Mesodermal cell (in vitro differentiated cells): Measurements from ENCODE around the gene TRNP1.

Experiments
- H3K27ac ChIP-seq: 2 replicates; pipeline ENCODE4 v1.7.0; 2013; ENCODE audit warnings: mild to moderate bottlenecking, low read depth, low read length, moderate library complexity; ENCODE audit not compliant: severe bottlenecking
- H3K36me3 ChIP-seq: 2 replicates; pipeline ENCODE4 v1.7.1; 2013; ENCODE audit warnings: mild to moderate bottlenecking, low read length, moderate library complexity; ENCODE audit not compliant: control insufficient read depth, insufficient read depth
- H3K4me1 ChIP-seq: one replicate; pipeline ENCODE4 v1.7.1; 2013; ENCODE audit warnings: mild to moderate bottlenecking, low read length; ENCODE audit not compliant: insufficient read depth, control insufficient read depth, poor library complexity, severe bottlenecking
- H3K4me3 ChIP-seq: 2 replicates; pipeline ENCODE4 v1.7.0; 2013; ENCODE audit warnings: low read length, control low read depth, mild to moderate bottlenecking; ENCODE audit not compliant: insufficient read depth, poor library complexity, severe bottlenecking; ENCODE audit errors: extremely low read depth
- H3K9me3 ChIP-seq: 2 replicates; pipeline ENCODE4 v1.7.1; 2013; ENCODE audit warnings: mild to moderate bottlenecking, low read length, moderate library complexity; ENCODE audit not compliant: control insufficient read depth
- WGBS, 2 experiments: methylation state at CpG; one replicate each; pipeline ENCODE4 v1.1.5; 2013; ENCODE audit warnings: missing lambda C conversion rate in 2 of 2; ENCODE audit not compliant: insufficient coverage in 2 of 2; 5-methylcytosine and 5-hydroxymethylcytosine counted together

The TRNP1 gene

DNA sequence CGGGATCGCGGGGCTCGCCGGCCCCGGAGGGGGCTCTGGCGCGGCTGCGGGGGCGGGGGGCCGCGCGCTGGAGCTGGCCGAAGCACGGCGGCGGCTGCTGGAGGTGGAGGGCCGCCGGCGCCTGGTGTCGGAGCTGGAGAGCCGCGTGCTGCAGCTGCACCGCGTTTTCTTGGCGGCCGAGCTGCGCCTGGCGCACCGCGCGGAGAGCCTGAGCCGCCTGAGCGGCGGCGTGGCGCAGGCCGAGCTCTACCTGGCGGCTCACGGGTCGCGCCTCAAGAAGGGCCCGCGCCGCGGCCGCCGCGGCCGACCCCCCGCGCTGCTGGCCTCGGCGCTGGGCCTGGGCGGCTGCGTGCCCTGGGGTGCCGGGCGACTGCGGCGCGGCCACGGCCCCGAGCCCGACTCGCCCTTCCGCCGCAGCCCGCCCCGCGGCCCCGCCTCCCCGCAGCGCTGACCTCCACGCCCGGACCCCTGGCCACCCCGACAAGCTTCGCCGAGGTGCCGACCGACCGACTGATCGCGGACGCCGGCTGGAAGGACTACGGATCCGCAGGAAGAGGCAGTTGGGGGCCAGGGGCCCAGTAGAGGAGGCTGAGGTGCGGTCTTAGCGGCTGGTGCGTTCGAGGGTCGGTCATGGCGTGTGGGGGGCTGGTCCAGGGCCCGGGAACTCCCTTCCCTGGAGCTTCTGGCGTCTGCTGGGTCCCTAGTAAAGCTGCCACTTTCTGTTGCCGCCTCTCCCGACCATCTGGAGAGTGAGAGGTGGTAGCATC lies 711 bp downstream of the TRNP1 start:
- WGBS, 2 experiments: 1% methylated on average over 54 to 97 of the region's 97 CpGs
- H3K9me3 ChIP-seq: no peaks in the 10 kb centered on the region
- H3K36me3 ChIP-seq: no peaks in the 10 kb centered on the region
- peak overlapping the region; percentile 54 for H3K4me3 ChIP-seq
- no peak overlapping the region for H3K27ac ChIP-seq
- peaks cover 32% of the 10 kb centered on the region for H3K4me1 ChIP-seq

GRCh38 chr1:26994787-26995517 lies 1.5 kb downstream of the TRNP1 start:
- H3K27ac ChIP-seq: no peak overlapping the region
- 4 to 29% methylated on average over 11 of the region's 15 CpGs for WGBS, 2 experiments

DNA sequence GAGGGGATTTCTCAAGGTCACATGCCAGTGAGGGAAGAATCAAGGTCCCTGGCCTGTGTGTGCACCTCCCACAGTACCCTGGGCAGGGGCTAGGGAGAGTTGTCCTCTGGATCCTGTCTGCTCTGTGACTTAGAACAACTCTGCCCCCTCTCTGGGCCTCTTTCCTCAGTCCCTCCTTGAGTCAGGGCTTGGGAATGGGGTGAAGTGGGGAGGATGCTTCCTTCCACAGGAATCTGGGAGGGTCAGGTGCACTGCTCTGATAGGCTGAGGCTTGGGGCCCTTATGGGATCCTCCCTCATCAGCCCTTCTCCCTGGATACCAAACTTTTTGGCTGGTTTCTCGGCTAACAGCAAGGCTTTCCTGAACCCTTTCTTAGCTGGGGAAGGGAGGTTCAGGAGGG lies 2.5 kb downstream of the TRNP1 start:
- WGBS, 2 experiments: 90% methylated on average over 1 of the region's 1 CpG; no CpG with 5 or more reads in 1 of the 2 experiments
- H3K4me3 ChIP-seq: no peak overlapping the region
- H3K4me1 ChIP-seq: peaks cover 44% of the 10 kb centered on the region
- no peaks in the 10 kb centered on the region for H3K36me3 ChIP-seq
- no peaks in the 10 kb centered on the region for H3K9me3 ChIP-seq
- no peak overlapping the region for H3K27ac ChIP-seq

More at GRCh38 chr1:26994787-26995517, 1.5 kb downstream of the TRNP1 start:
- Histone ChIP-seq H3K9me3 (no peaks in the 10 kb centered on the region), H3K4me3 (peak overlapping the region; percentile 54), H3K36me3 (no peaks in the 10 kb centered on the region), H3K4me1 (peaks cover 38% of the 10 kb centered on the region)

GRCh38 chr1:26996665-26997064 lies 3.2 kb downstream of the TRNP1 start:
- no peak overlapping the region for H3K4me3 ChIP-seq
- peaks cover 44% of the 10 kb centered on the region for H3K4me1 ChIP-seq

GRCh38 chr1:26998429-26999300 lies 5.2 kb downstream of the TRNP1 start:
- peaks cover 51% of the 10 kb centered on the region for H3K4me1 ChIP-seq
- WGBS, 2 experiments: 74 to 87% methylated on average over 6 to 7 of the region's 11 CpGs
- peaks cover 3% of the 10 kb centered on the region for H3K36me3 ChIP-seq
- H3K4me3 ChIP-seq: no peak overlapping the region
- H3K27ac ChIP-seq: peak overlapping the region; percentile 96
- no peaks in the 10 kb centered on the region for H3K9me3 ChIP-seq

More at GRCh38 chr1:26996665-26997064, 3.2 kb downstream of the TRNP1 start:
- H3K27ac ChIP-seq: no peak overlapping the region
- no peaks in the 10 kb centered on the region for H3K9me3 ChIP-seq
- 40 to 71% methylated on average over 1 to 2 of the region's 4 CpGs for whole genome bisulfite sequencing, 2 experiments
- H3K36me3 ChIP-seq: no peaks in the 10 kb centered on the region

GRCh38 chr1:26999440-26999987 lies 6.0 kb downstream of the TRNP1 start:
- Histone ChIP-seq H3K4me1 (peaks cover 60% of the 10 kb centered on the region), H3K27ac (peak overlapping the region; percentile 96), H3K36me3 (peaks cover 7% of the 10 kb centered on the region), H3K4me3 (no peak overlapping the region), H3K9me3 (no peaks in the 10 kb centered on the region)
- 38 to 50% methylated on average over 4 of the region's 7 CpGs for WGBS, 2 experiments

- Histone ChIP-seq H3K9me3 (no peaks in the 10 kb centered on the region), H3K36me3 (peaks cover 8% of the 10 kb centered on the region), H3K4me3 (no peak overlapping the region), H3K4me1 (peaks cover 59% of the 10 kb centered on the region), H3K27ac (peak overlapping the region; percentile 96)
- 63 to 95% methylated on average over 2 to 8 of the region's 9 CpGs for WGBS, 2 experiments
Measured at GRCh38 chr1:27000090-27000816, 6.8 kb downstream of the TRNP1 start.

GRCh38 chr1:27000817-27001460 lies 7.4 kb downstream of the TRNP1 start:
- H3K27ac ChIP-seq: peak overlapping the region; percentile 96

DNA sequence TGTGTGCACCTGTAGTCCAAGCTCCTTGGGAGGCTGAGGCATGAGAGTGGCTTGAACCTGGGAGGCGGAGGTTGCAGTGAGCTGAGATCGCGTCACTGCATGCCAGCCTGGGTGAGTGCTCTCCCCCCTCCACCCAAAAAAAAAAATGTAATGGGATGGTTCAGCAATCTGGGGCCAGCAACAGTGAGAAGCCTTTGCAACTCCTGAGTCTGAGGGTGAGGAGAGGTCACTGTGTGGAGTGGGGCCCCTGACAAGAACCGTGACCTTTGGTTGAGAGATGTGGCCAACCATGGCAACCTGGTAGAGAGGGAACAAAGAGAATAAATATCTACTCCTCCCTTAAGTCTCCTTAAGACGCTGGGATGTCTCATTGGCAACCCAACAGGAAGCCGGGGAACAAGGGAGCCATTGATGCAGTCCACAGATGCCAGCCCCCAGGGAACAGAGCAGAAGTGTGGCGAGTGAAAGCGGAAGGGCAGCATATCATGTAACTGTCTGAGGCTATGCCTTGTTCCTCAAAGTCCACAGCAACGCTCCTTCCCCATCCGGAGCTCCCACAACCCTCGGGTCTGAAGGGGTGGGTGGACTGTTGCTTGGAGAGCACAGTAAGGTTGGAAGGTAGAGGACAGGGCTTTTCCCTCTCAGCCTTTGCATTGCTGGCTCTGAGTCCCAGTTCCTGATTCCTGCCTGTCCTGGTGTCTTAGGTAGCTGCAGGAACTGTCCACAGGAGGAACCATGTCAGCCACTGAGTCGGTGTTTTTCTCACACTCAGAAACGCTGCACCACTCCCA lies 8.3 kb downstream of the TRNP1 start:
- H3K36me3 ChIP-seq: peaks cover 21% of the 10 kb centered on the region
- 73 to 91% methylated on average over 7 to 9 of the region's 13 CpGs for WGBS, 2 experiments
- peak overlapping the region; percentile 96 for H3K27ac ChIP-seq
- H3K4me3 ChIP-seq: no peak overlapping the region
- H3K9me3 ChIP-seq: no peaks in the 10 kb centered on the region
- H3K4me1 ChIP-seq: peaks cover 61% of the 10 kb centered on the region

More at GRCh38 chr1:27000817-27001460, 7.4 kb downstream of the TRNP1 start:
- Histone ChIP-seq H3K9me3 (no peaks in the 10 kb centered on the region), H3K4me3 (no peak overlapping the region), H3K4me1 (peaks cover 58% of the 10 kb centered on the region), H3K36me3 (peaks cover 14% of the 10 kb centered on the region)
- WGBS, 2 experiments: 98% methylated on average over 5 to 6 of the region's 8 CpGs
